Thoracic aorta (tissue), 2 donors: ENCODE results near the gene PLCH1. TPM values are rescaled to one million over a fixed set of nuclear protein-coding genes. Genes with fewer than 3 reads are reported as not detected.

ENCODE experiments used
- ATAC-seq: fragments of 150-250 bp; one replicate; pipeline ENCODE4 v1.8.0; 2017; ENCODE audit warnings: low read depth; ENCODE audit not compliant: insufficient number of reproducible peaks, low FRiP score
- DNase-seq: peaks from one replicate; pipeline ENCODE4 v3.0.0-alpha.2; 2020; ENCODE audit warnings: low spot score
- H3K27ac ChIP-seq, 2 donors: fragments of 200-600 bp; sonication (generic); 1 replicate in 1 of 2; 2 replicates in 1 of 2; pipeline ENCODE4 v1.5.1; 2016; ENCODE audit warnings: mild to moderate bottlenecking in 2 of 2, moderate library complexity in 2 of 2
- H3K27me3 ChIP-seq: fragments of 200-600 bp; sonication (generic); replicated peaks from 2 replicates; pipeline ENCODE4 v1.6.0; 2016; ENCODE audit warnings: mild to moderate bottlenecking; ENCODE audit not compliant: insufficient read depth
- H3K36me3 ChIP-seq: fragments of 200-600 bp; sonication (generic); one replicate; pipeline ENCODE4 v1.5.1; 2016
- H3K4me1 ChIP-seq, 2 donors: fragments of 200-600 bp; sonication (generic); 1 replicate in 1 of 2; 2 replicates in 1 of 2; pipeline versions ENCODE4 v1.5.1 to v1.6.0; 2016; ENCODE audit warnings: low read depth in 2 of 2, mild to moderate bottlenecking in 1 of 2; ENCODE audit not compliant: control insufficient read depth in 1 of 2
- H3K4me3 ChIP-seq: fragments of 200-600 bp; sonication (generic); 2 replicates; pipeline ENCODE4 v1.5.1; 2016; ENCODE audit warnings: mild to moderate bottlenecking
- H3K9me3 ChIP-seq: fragments of 200-600 bp; sonication (generic); 2 replicates; pipeline ENCODE4 v1.5.1; 2016
- CTCF ChIP-seq: fragments of 200-600 bp; sonication (generic); IDR thresholded peaks from one replicate; pipeline ENCODE4 v1.5.1; 2019; ENCODE audit warnings: antibody characterized with exemption
- total RNA-seq, 2 donors: library from RNA; depleted of rRNA; stranded (reverse); fragments of >200 nt; gene quantifications; one replicate each; pipeline versions ENCODE4 v1.1.0 to v1.2.3, GENCODE V29; 2016

Gene PLCH1
- total RNA-seq, 2 donors from 2014 or later: 0.28 TPM; not detected in 1

- no peak overlapping the region for H3K4me3 ChIP-seq
- no peak for ATAC-seq
- no peaks in the 10 kb centered on the region for H3K9me3 ChIP-seq
- no peak overlapping the region for H3K27ac ChIP-seq
- no peaks in the 10 kb centered on the region for H3K4me1 ChIP-seq
- no peak for DNase-seq
- no peaks in the 10 kb centered on the region for H3K27me3 ChIP-seq
- no peaks in the 10 kb centered on the region for H3K36me3 ChIP-seq
- no peak for TF ChIP-seq CTCF
Measured at GRCh38 chr3:155556531-155556930, 188.3 kb downstream of the PLCH1 start.

- no peaks in the 10 kb centered on the region for H3K36me3 ChIP-seq
- H3K27ac ChIP-seq: no peak overlapping the region
- no peak for TF ChIP-seq CTCF
- no peak overlapping the region for H3K4me3 ChIP-seq
- no peaks in the 10 kb centered on the region for H3K4me1 ChIP-seq
- ATAC-seq (no peak), DNase-seq (no peak)
- no peaks in the 10 kb centered on the region for H3K27me3 ChIP-seq
- H3K9me3 ChIP-seq: no peaks in the 10 kb centered on the region
Measured at GRCh38 chr3:155555479-155556060, 189.3 kb downstream of the PLCH1 start.

- ATAC-seq (no peak), DNase-seq (no peak)
- Histone ChIP-seq H3K9me3 (no peaks in the 10 kb centered on the region), H3K27ac (no peak overlapping the region), H3K4me1 (no peaks in the 10 kb centered on the region), H3K4me3 (no peak overlapping the region), H3K27me3 (no peaks in the 10 kb centered on the region), H3K36me3 (no peaks in the 10 kb centered on the region)
- TF ChIP-seq CTCF: no peak
Measured at GRCh38 chr3:155554777-155555451, 190.0 kb downstream of the PLCH1 start.

- Histone ChIP-seq H3K27ac (no peak overlapping the region), H3K36me3 (no peaks in the 10 kb centered on the region), H3K27me3 (no peaks in the 10 kb centered on the region), H3K9me3 (no peaks in the 10 kb centered on the region), H3K4me3 (no peak overlapping the region), H3K4me1 (no peaks in the 10 kb centered on the region)
- DNase-seq: no peak
- no peak for ATAC-seq
- no peak for TF ChIP-seq CTCF
Measured at GRCh38 chr3:155553780-155554179, 191.1 kb downstream of the PLCH1 start.

GRCh38 chr3:155553326-155553725, 191.5 kb downstream of the PLCH1 start:
- TF ChIP-seq CTCF: no peak
- Histone ChIP-seq H3K9me3 (no peaks in the 10 kb centered on the region), H3K27ac (no peak overlapping the region), H3K4me3 (no peak overlapping the region), H3K27me3 (no peaks in the 10 kb centered on the region), H3K4me1 (no peaks in the 10 kb centered on the region), H3K36me3 (no peaks in the 10 kb centered on the region)
- no peak for DNase-seq
- ATAC-seq: no peak
